Measurements from ENCODE around the gene PTPRD.

Gene PTPRD

GRCh38 chr9:8599937-8600336 is 2012.9 kb downstream of the PTPRD start:
- DNase-seq = no peak

- no peak for DNase-seq
Measured at GRCh38 chr9:8589476-8589875, 2023.3 kb downstream of the PTPRD start.

GRCh38 chr9:8585036-8585435 is 2027.8 kb downstream of the PTPRD start:
- DNase-seq = no peak

GRCh38 chr9:8579661-8580060 is 2033.1 kb downstream of the PTPRD start:
- DNase-seq = no peak

- DNase-seq = no peak
Measured at GRCh38 chr9:8576741-8577140, 2036.1 kb downstream of the PTPRD start.

GRCh38 chr9:8574846-8575245 is 2038.0 kb downstream of the PTPRD start:
- DNase-seq = no peak

- DNase-seq = no peak
Measured at GRCh38 chr9:8572209-8572608, 2040.6 kb downstream of the PTPRD start.

GRCh38 chr9:8571643-8572042 is 2041.2 kb downstream of the PTPRD start:
- DNase-seq = no peak

- no peak for DNase-seq
Measured at GRCh38 chr9:8570776-8571175, 2042.0 kb downstream of the PTPRD start.

- DNase-seq = no peak
Measured at GRCh38 chr9:8569823-8570222, 2043.0 kb downstream of the PTPRD start.

GRCh38 chr9:8567963-8568579 is 2044.7 kb downstream of the PTPRD start:
- DNase-seq = no peak

GRCh38 chr9:8564960-8565359 is 2047.8 kb downstream of the PTPRD start:
- no peak for DNase-seq

GRCh38 chr9:8560560-8561525 is 2052.0 kb downstream of the PTPRD start:
- DNase-seq = no peak

GRCh38 chr9:8558176-8558575 is 2054.6 kb downstream of the PTPRD start:
- no peak for DNase-seq

- DNase-seq = no peak
Measured at GRCh38 chr9:8555762-8556500, 2056.9 kb downstream of the PTPRD start.

GRCh38 chr9:8553444-8553843 is 2059.4 kb downstream of the PTPRD start:
- no peak for DNase-seq

- no peak for DNase-seq
Measured at GRCh38 chr9:8552732-8553131, 2060.1 kb downstream of the PTPRD start.

GRCh38 chr9:8549214-8549613 is 2063.6 kb downstream of the PTPRD start:
- DNase-seq = no peak

GRCh38 chr9:8543219-8543618 is 2069.6 kb downstream of the PTPRD start:
- no peak for DNase-seq

GRCh38 chr9:8542537-8542936 is 2070.3 kb downstream of the PTPRD start:
- DNase-seq = no peak

GRCh38 chr9:8539681-8540197 is 2073.1 kb downstream of the PTPRD start:
- no peak for DNase-seq

GRCh38 chr9:8536845-8537244 is 2076.0 kb downstream of the PTPRD start:
- no peak for DNase-seq

- DNase-seq = no peak
Measured at GRCh38 chr9:8534828-8535227, 2078.0 kb downstream of the PTPRD start.
